Naive thymus-derived CD8-positive, alpha-beta T cell (primary cell): ENCODE results near the gene KCNH3. TPM values are rescaled to one million over a fixed set of nuclear protein-coding genes. Genes with fewer than 3 reads are reported as not detected.

ENCODE experiments used
- ATAC-seq, 2 donors: fragments of 150-1000 bp; cut with Tn5 transposase in 1 of 2; sonication (Bioruptor Pico), chemical (Tn5 transposase) in 1 of 2; 1 replicate in 1 of 2; 2 replicates in 1 of 2; pipeline ENCODE4 v1.10.0; 2021; ENCODE audit warnings: mild to moderate bottlenecking in 2 of 2, moderate library complexity in 2 of 2
- POLR2A ChIA-PET: fragments of 350-600 bp; sonication (Branson Sonifier 250); formaldehyde crosslinking; loops from one replicate; lab custom pipeline; 2021; ENCODE audit warnings: antibody characterized with exemption; lab: Charles Lee
- DNase-seq, 10 donors: peaks; one replicate each; pipeline versions ENCODE4 v3.0.0 to v3.0.0-alpha.2; 2020 to 2022
- H3K27ac Mint-ChIP-seq, 10 donors: one replicate each; pipeline ENCODE4 v1.8.0; 2020 to 2022; ENCODE audit warnings: mild to moderate bottlenecking in 10 of 10, mixed read lengths in 10 of 10, moderate library complexity in 4 of 10, inconsistent platforms in 1 of 10
- H3K27me3 Mint-ChIP-seq, 5 donors: one replicate each; pipeline ENCODE4 v1.8.0; 2021 to 2022; ENCODE audit warnings: mixed read lengths in 5 of 5
- H3K36me3 Mint-ChIP-seq, 3 donors: one replicate each; pipeline ENCODE4 v1.8.0; 2020 to 2022; ENCODE audit warnings: mixed read lengths in 3 of 3, mild to moderate bottlenecking in 2 of 3, inconsistent platforms in 1 of 3
- H3K4me1 Mint-ChIP-seq, 4 donors: one replicate each; pipeline ENCODE4 v1.8.0; 2021 to 2022; ENCODE audit warnings: mixed read lengths in 4 of 4
- H3K4me3 Mint-ChIP-seq, 10 donors: one replicate each; pipeline ENCODE4 v1.8.0; 2020 to 2022; ENCODE audit warnings: mild to moderate bottlenecking in 10 of 10, mixed read lengths in 10 of 10, moderate library complexity in 6 of 10, inconsistent platforms in 1 of 10
- H3K9me3 Mint-ChIP-seq, 9 donors: one replicate each; pipeline ENCODE4 v1.8.0; 2020 to 2022; ENCODE audit warnings: mixed read lengths in 9 of 9, mild to moderate bottlenecking in 3 of 9, inconsistent platforms in 1 of 9, moderate library complexity in 1 of 9
- polyA plus RNA-seq, 3 donors: library from polyadenylated mRNA; unstranded; fragments of 300-500 nt; fragmentation: Illumina TruSeq; gene quantifications; one replicate each; pipeline ENCODE4 v1.2.3, GENCODE V29; 2021
- total RNA-seq, 8 experiments: library from RNA in 2 of 8; stranded (reverse) in 2 of 8; gene quantifications; one replicate each; pipeline ENCODE4 v1.2.3 and lab custom pipeline; 2021 to 2026

The KCNH3 gene
- total and polyA plus RNA-seq, 5 experiments from 2014 or later, result 2.4 to 8.5 (median 5.7) TPM

- Mint-ChIP-seq H3K4me1 (peaks cover 23 to 53% (median 39%) of the 10 kb centered on the region in 4 donors), H3K27ac (peak overlapping the region in 7 of 10 donors; percentile 20 to 92 (median 63)), H3K4me3 (peak overlapping the region in 1 of 10 donors; percentile 31), H3K36me3 (no peaks in the 10 kb centered on the region), H3K9me3 (no peaks in the 10 kb centered on the region), H3K27me3 (peaks cover 0 to under 1% (median 0%) of the 10 kb centered on the region in 5 donors)
- DNase-seq, result no peak
- POLR2A ChIA-PET, result no interaction called here
- no peak for ATAC-seq
Observed at GRCh38 chr12:49541911-49542505, 3.2 kb downstream of the KCNH3 start.

GRCh38 chr12:49542592-49543160 lies 3.8 kb downstream of the KCNH3 start:
- no peak for ATAC-seq
- no peaks in the 10 kb centered on the region for H3K36me3 Mint-ChIP-seq
- no peak for DNase-seq
- H3K27me3 Mint-ChIP-seq, result peaks cover 0 to 2% (median 0%) of the 10 kb centered on the region in 5 donors
- peak overlapping the region in 8 of 10 donors; percentile 55 to 92 (median 74) for H3K27ac Mint-ChIP-seq
- peaks cover 23 to 53% (median 35%) of the 10 kb centered on the region in 4 donors for H3K4me1 Mint-ChIP-seq
- no peaks in the 10 kb centered on the region for H3K9me3 Mint-ChIP-seq
- POLR2A ChIA-PET, result interaction anchor here (0.8 kb wide), 1 partner anchor 12 kb away, joined by 3 read pairs; no protein-coding TSS in a partner anchor
- peak overlapping the region in 4 of 10 donors; percentile 26 to 45 (median 34) for H3K4me3 Mint-ChIP-seq

GRCh38 chr12:49543221-49543913 lies 4.5 kb downstream of the KCNH3 start:
- H3K27me3 Mint-ChIP-seq, result peaks cover 0 to 5% (median 0%) of the 10 kb centered on the region in 5 donors
- H3K27ac Mint-ChIP-seq, result peak overlapping the region in 8 of 10 donors; percentile 55 to 83 (median 74)
- POLR2A ChIA-PET, result interaction anchor here (0.6 to 0.8 kb wide), 2 partner anchors 12 to 33 kb away, joined by 3 read pairs; no protein-coding TSS in a partner anchor
- H3K4me3 Mint-ChIP-seq, result peak overlapping the region in 5 of 10 donors; percentile 22 to 45 (median 30)
- no peaks in the 10 kb centered on the region for H3K9me3 Mint-ChIP-seq
- peaks cover 27 to 59% (median 37%) of the 10 kb centered on the region in 4 donors for H3K4me1 Mint-ChIP-seq
- H3K36me3 Mint-ChIP-seq, result no peaks in the 10 kb centered on the region
- no peak for ATAC-seq
- no peak for DNase-seq

- Mint-ChIP-seq H3K27ac (peak overlapping the region in 4 of 10 donors; percentile 55 to 84 (median 70)), H3K9me3 (no peaks in the 10 kb centered on the region), H3K27me3 (peaks cover 0 to 5% (median 0%) of the 10 kb centered on the region in 5 donors), H3K36me3 (no peaks in the 10 kb centered on the region), H3K4me1 (peaks cover 29 to 67% (median 41%) of the 10 kb centered on the region in 4 donors), H3K4me3 (no peak overlapping the region)
- POLR2A ChIA-PET, result interaction anchor here (0.6 kb wide), 1 partner anchor 32 kb away, joined by 3 read pairs; no protein-coding TSS in a partner anchor
- ATAC-seq (no peak), DNase-seq (no peak)
Observed at GRCh38 chr12:49543914-49544815, 5.3 kb downstream of the KCNH3 start.

GRCh38 chr12:49545815-49546214 lies 7.0 kb downstream of the KCNH3 start:
- POLR2A ChIA-PET, result interaction anchor here (0.6 to 0.8 kb wide), 3 partner anchors 27 to 373 kb away, joined by 3 to 5 read pairs (median 3); no protein-coding TSS in a partner anchor
- H3K4me1 Mint-ChIP-seq, result peaks cover 22 to 64% (median 34%) of the 10 kb centered on the region in 4 donors
- H3K36me3 Mint-ChIP-seq, result no peaks in the 10 kb centered on the region
- no peak for ATAC-seq
- no peak overlapping the region for H3K4me3 Mint-ChIP-seq
- no peaks in the 10 kb centered on the region for H3K9me3 Mint-ChIP-seq
- DNase-seq, result no peak
- H3K27ac Mint-ChIP-seq, result peak overlapping the region in 3 of 10 donors; percentile 34 to 55 (median 48)
- H3K27me3 Mint-ChIP-seq, result peaks cover 0 to 5% (median 0%) of the 10 kb centered on the region in 5 donors

- DNase-seq (no peak), ATAC-seq (no peak)
- peaks cover 17 to 58% (median 28%) of the 10 kb centered on the region in 4 donors for H3K4me1 Mint-ChIP-seq
- H3K36me3 Mint-ChIP-seq, result no peaks in the 10 kb centered on the region
- H3K27me3 Mint-ChIP-seq, result peaks cover 0 to 5% (median 0%) of the 10 kb centered on the region in 5 donors
- no peak overlapping the region for H3K4me3 Mint-ChIP-seq
- no peaks in the 10 kb centered on the region for H3K9me3 Mint-ChIP-seq
- POLR2A ChIA-PET, result interaction anchor here (0.7 kb wide), 1 partner anchor 28 kb away, joined by 3 read pairs; no protein-coding TSS in a partner anchor
- no peak overlapping the region for H3K27ac Mint-ChIP-seq
Observed at GRCh38 chr12:49546481-49546880, 7.7 kb downstream of the KCNH3 start.

- H3K36me3 Mint-ChIP-seq, result no peaks in the 10 kb centered on the region
- POLR2A ChIA-PET, result interaction anchor here (4.2 kb wide), 1 partner anchor 8 kb away, joined by 24 read pairs; the partner anchor contains the start of gene KCNH3
- peaks cover 0 to 5% (median 0%) of the 10 kb centered on the region in 5 donors for H3K27me3 Mint-ChIP-seq
- ATAC-seq (no peak), DNase-seq (no peak)
- peaks cover 12 to 52% (median 26%) of the 10 kb centered on the region in 4 donors for H3K4me1 Mint-ChIP-seq
- no peaks in the 10 kb centered on the region for H3K9me3 Mint-ChIP-seq
- H3K27ac Mint-ChIP-seq, result peak overlapping the region in 4 of 10 donors; percentile 12 to 51 (median 30)
- peak overlapping the region in 4 of 10 donors; percentile 10 to 29 (median 14) for H3K4me3 Mint-ChIP-seq
Observed at GRCh38 chr12:49547090-49547690, 8.4 kb downstream of the KCNH3 start.

GRCh38 chr12:49548481-49548821 lies 9.6 kb downstream of the KCNH3 start:
- ATAC-seq (no peak), DNase-seq (no peak)
- H3K27me3 Mint-ChIP-seq, result peaks cover 0 to 5% (median 0%) of the 10 kb centered on the region in 5 donors
- peak overlapping the region; percentile 79 to 91 (median 84) for H3K4me3 Mint-ChIP-seq
- POLR2A ChIA-PET, result interaction anchor here (0.7 to 4.2 kb wide), 4 partner anchors 9 to 182 kb away, joined by 3 to 24 read pairs (median 6); partner anchors contain the start of genes KCNH3 and MCRS1
- H3K4me1 Mint-ChIP-seq, result peaks cover 8 to 51% (median 26%) of the 10 kb centered on the region in 4 donors
- no peaks in the 10 kb centered on the region for H3K9me3 Mint-ChIP-seq
- peak overlapping the region in 6 of 10 donors; percentile 29 to 92 (median 76) for H3K27ac Mint-ChIP-seq
- no peaks in the 10 kb centered on the region for H3K36me3 Mint-ChIP-seq

GRCh38 chr12:49548822-49549648 lies 10.2 kb downstream of the KCNH3 start:
- peaks cover 8 to 51% (median 26%) of the 10 kb centered on the region in 4 donors for H3K4me1 Mint-ChIP-seq
- DNase-seq, result peak in 8 of 10 donors; percentile 20 to 47 (median 40)
- ATAC-seq, result peak; percentile 60 to 73
- peak overlapping the region in 9 of 10 donors; percentile 41 to 89 (median 77) for H3K27ac Mint-ChIP-seq
- H3K9me3 Mint-ChIP-seq, result no peaks in the 10 kb centered on the region
- H3K4me3 Mint-ChIP-seq, result peak overlapping the region; percentile 79 to 91 (median 84)
- POLR2A ChIA-PET, result interaction anchor here (0.7 to 4.2 kb wide), 4 partner anchors 10 to 182 kb away, joined by 3 to 24 read pairs (median 6); partner anchors contain the start of genes KCNH3 and MCRS1
- H3K27me3 Mint-ChIP-seq, result peaks cover 0 to 5% (median 0%) of the 10 kb centered on the region in 5 donors
- no peaks in the 10 kb centered on the region for H3K36me3 Mint-ChIP-seq
